Measurements from ENCODE around the gene TMEM123. TPM values are rescaled to one million over a fixed set of nuclear protein-coding genes. Genes with fewer than 3 reads are reported as not detected.

TMEM123 gene
- total and polyA plus RNA-seq, 2 donors (not counting 3 experiments of a cell fraction or from before 2014, with no cell fraction given) = 201 to 257 TPM

DNA sequence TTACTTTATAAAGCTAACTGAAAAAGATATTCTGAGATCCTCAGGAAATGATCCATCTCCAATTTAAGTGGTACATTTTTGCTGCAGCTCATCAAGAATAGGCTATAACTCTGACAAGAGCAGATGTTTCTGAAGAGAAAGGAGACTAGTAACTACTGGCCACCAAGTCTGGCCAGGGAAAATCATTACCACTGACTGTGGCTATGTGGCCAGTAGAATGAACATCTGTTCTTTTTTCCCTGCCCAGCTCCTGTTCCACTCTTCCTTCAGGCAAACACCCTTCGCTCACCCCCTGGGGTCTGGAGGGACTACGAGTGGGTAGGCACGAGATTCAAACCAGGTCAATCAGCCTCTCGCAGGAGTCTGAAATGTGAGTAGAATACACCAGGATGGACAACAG is 23.9 kb downstream of the TMEM123 start:
- FAIRE-seq = no peak
- H3K9ac ChIP-seq (replicated peaks; ENCODE audit: extremely low read depth, insufficient read depth, low read length) = no peak overlapping the region
- CTCF ChIA-PET = no interaction called here
- no peaks in the 10 kb centered on the region for H3K27me3 ChIP-seq (ENCODE audit: control insufficient read depth in 2 of 2, insufficient read depth in 2 of 2, low read length in 2 of 2)
- peaks cover 72% of the 10 kb centered on the region for H3K79me2 ChIP-seq (ENCODE audit: control insufficient read depth, insufficient read depth, low read length)
- no peak overlapping the region for H3K4me3 ChIP-seq (replicated peaks in 1 of 3; ENCODE audit: insufficient read depth in 1 of 3, low read depth in 1 of 3, low read length in 3 of 3)
- POLR2A ChIA-PET = no interaction called here
- no peaks in the 10 kb centered on the region for H3K4me1 ChIP-seq (ENCODE audit: control insufficient read depth, extremely low read depth, insufficient read depth, low read length)
- no peak overlapping the region for H3K4me2 ChIP-seq (ENCODE audit: insufficient read depth, low read length)
- dilution Hi-C loops (cut with MboI; ENCODE audit: extremely low pct_ligation_motif_present, low sequenced_read_pairs) (no loop called here), intact Hi-C loops (cut with micrococcal nuclease) (no loop called here)
- DNase-seq (ENCODE audit: low read depth, low spot score) = no peak
- H3K27ac ChIP-seq (ENCODE audit: insufficient read depth, low read depth, low read length) = no peak overlapping the region
- H3K36me3 ChIP-seq (ENCODE audit: control insufficient read depth in 2 of 2, extremely low read depth in 1 of 2, insufficient read depth in 2 of 2, low read length in 2 of 2) = no peaks in the 10 kb centered on the region
- H3K9me1 ChIP-seq (replicated peaks; ENCODE audit: control insufficient read depth, extremely low read depth, insufficient read depth, low read length) = no peaks in the 10 kb centered on the region
- H4K20me1 ChIP-seq (replicated peaks; ENCODE audit: control insufficient read depth, extremely low read depth, insufficient read depth, low read length) = no peaks in the 10 kb centered on the region
- no TSS peak for BruUV-seq (replicated peaks)
- no peaks in the 10 kb centered on the region for H3K9me3 ChIP-seq (replicated peaks; ENCODE audit: control insufficient read depth, insufficient read depth, low read length)
- no peak overlapping the region for H2AFZ ChIP-seq (ENCODE audit: low read depth, low read length)
- no peak for TF ChIP-seq GATA2 (IDR thresholded peaks at IDR 0.05; ENCODE audit: insufficient read depth, insufficient read length, low read depth, low read length)
- no peak for TF ChIP-seq MYC (IDR thresholded peaks at IDR 0.05; ENCODE audit: low read depth, low read length)
- TF ChIP-seq MAX (IDR thresholded peaks at IDR 0.05; ENCODE audit: insufficient read depth, insufficient read length) = no peak
- TF ChIP-seq POLR2AphosphoS5 (IDR thresholded peaks at IDR 0.05; ENCODE audit: insufficient read depth, low read depth, low read length) = no peak
- no peak for TF ChIP-seq POLR2A (IDR thresholded peaks at IDR 0.05; ENCODE audit: low read depth, low read length)
- TF ChIP-seq JUN (IDR thresholded peaks at IDR 0.05; ENCODE audit: borderline replicate concordance, insufficient read depth, insufficient read length, low read depth) = no peak
- TF ChIP-seq, protein P1, sequence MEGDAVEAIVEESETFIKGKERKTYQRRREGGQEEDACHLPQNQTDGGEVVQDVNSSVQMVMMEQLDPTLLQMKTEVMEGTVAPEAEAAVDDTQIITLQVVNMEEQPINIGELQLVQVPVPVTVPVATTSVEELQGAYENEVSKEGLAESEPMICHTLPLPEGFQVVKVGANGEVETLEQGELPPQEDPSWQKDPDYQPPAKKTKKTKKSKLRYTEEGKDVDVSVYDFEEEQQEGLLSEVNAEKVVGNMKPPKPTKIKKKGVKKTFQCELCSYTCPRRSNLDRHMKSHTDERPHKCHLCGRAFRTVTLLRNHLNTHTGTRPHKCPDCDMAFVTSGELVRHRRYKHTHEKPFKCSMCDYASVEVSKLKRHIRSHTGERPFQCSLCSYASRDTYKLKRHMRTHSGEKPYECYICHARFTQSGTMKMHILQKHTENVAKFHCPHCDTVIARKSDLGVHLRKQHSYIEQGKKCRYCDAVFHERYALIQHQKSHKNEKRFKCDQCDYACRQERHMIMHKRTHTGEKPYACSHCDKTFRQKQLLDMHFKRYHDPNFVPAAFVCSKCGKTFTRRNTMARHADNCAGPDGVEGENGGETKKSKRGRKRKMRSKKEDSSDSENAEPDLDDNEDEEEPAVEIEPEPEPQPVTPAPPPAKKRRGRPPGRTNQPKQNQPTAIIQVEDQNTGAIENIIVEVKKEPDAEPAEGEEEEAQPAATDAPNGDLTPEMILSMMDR (IDR thresholded peaks at IDR 0.05; ENCODE audit: extremely low read depth in 1 of 2, insufficient read depth in 1 of 2, low read depth in 1 of 2, low read length in 2 of 2) = no peak
- TF ChIP-seq FOS (IDR thresholded peaks at IDR 0.05; ENCODE audit: borderline replicate concordance, insufficient read depth, low read length) = no peak
- no peak for TF ChIP-seq EZH2 (IDR thresholded peaks at IDR 0.05; ENCODE audit: borderline replicate concordance, low read depth, low read length, severe bottlenecking)
